ENCODE results near the gene SLC36A3.

DNA sequence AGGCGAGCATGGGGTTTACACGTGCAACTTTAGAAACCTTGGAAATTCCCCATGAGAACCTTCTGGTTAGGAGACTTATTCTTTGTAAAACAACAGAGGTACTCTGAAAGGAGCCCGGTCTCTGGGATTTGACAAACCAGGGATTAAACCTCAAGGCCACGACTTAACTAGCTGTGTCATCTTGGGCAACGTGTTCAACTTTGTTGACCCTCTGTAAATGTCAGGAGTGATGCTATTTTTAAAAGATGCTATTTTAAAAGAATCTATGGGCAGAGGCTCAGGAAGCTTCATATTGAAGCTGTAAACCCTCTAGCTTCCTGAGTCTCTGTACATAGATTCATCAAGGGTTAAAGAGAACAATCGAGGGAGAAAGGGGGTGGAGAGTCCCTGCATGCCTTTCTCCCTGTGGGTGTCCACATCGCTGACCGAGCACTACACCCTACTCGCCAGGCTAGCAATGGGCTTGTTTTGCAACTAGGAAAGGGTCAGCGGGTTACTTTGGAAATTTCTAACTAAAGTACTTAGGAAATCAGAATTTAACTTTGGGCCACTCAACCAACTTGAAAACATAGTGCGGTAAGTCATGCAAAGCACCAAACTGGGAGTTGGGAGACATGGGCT lies 41.7 kb upstream of the SLC36A3 start:
- TF ChIP-seq POLR2A (IDR thresholded peaks at IDR 0.05; ENCODE audit: low read depth, low read length) (no peak), TAF1 (IDR thresholded peaks at IDR 0.05; ENCODE audit: borderline replicate concordance, low read depth, low read length) (no peak)

Measured in GM12892 (cell line).